ENCODE data around the gene TBPL1. TPM values are rescaled to one million over a fixed set of nuclear protein-coding genes. Genes with fewer than 3 reads are reported as not detected.

TBPL1 gene
- total and polyA plus RNA-seq, 10 of the 15 experiments (the other 5 are each of a cell fraction or from before 2014, with no cell fraction given): 34.6 to 71.2 (median 43.0) TPM

DNA sequence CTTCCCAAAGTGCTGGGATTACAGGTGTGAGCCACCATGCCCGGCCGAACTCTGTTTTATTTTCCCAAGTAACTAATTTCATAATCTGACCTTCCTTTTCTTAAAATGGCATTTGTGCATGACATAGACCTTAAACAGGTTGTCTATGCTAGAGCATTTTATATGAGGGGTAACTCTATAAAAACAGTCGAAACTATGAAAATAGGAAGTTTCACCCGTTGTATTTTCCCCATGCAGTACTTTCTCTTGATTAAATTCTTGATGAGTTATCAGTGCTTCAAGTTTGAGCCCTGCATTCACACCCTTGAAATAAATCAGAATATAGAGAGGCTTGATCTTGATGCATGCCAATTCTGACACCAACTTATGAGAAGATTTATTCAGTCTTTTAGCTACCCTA lies 11.7 kb downstream of the TBPL1 start:
- whole genome bisulfite sequencing (ENCODE audit: insufficient coverage, insufficient replicate concordance, low lambda C conversion rate, missing lambda C conversion rate): 75% methylated on average over 4 of the region's 4 CpGs
- TF ChIP-seq SIX5 (IDR thresholded peaks at IDR 0.05; ENCODE audit: low read depth, low read length, severe bottlenecking) (no peak), STAT3 (IDR thresholded peaks at IDR 0.05; ENCODE audit: low read depth, low read length) (no peak), SUZ12 (IDR thresholded peaks at IDR 0.05; ENCODE audit: unreplicated experiment) (no peak), SMAD1 (IDR thresholded peaks at IDR 0.05; ENCODE audit: low read depth, partially characterized antibody) (no peak), HDAC6 (IDR thresholded peaks at IDR 0.05; ENCODE audit: unreplicated experiment) (no peak), PAX8 (IDR thresholded peaks at IDR 0.05) (no peak), IKZF2 (IDR thresholded peaks at IDR 0.05) (no peak), EGR1 (IDR thresholded peaks at IDR 0.05; ENCODE audit: borderline replicate concordance in 1 of 2, low read depth in 2 of 2, low read length in 2 of 2) (no peak), CBFB (IDR thresholded peaks at IDR 0.05; ENCODE audit: low read depth) (no peak), TAF1 (IDR thresholded peaks at IDR 0.05; ENCODE audit: borderline replicate concordance, low read depth, low read length) (no peak), SRF (IDR thresholded peaks at IDR 0.05; ENCODE audit: low read depth in 2 of 2, low read length in 2 of 2) (no peak)
- TF ChIP-seq, protein P1, sequence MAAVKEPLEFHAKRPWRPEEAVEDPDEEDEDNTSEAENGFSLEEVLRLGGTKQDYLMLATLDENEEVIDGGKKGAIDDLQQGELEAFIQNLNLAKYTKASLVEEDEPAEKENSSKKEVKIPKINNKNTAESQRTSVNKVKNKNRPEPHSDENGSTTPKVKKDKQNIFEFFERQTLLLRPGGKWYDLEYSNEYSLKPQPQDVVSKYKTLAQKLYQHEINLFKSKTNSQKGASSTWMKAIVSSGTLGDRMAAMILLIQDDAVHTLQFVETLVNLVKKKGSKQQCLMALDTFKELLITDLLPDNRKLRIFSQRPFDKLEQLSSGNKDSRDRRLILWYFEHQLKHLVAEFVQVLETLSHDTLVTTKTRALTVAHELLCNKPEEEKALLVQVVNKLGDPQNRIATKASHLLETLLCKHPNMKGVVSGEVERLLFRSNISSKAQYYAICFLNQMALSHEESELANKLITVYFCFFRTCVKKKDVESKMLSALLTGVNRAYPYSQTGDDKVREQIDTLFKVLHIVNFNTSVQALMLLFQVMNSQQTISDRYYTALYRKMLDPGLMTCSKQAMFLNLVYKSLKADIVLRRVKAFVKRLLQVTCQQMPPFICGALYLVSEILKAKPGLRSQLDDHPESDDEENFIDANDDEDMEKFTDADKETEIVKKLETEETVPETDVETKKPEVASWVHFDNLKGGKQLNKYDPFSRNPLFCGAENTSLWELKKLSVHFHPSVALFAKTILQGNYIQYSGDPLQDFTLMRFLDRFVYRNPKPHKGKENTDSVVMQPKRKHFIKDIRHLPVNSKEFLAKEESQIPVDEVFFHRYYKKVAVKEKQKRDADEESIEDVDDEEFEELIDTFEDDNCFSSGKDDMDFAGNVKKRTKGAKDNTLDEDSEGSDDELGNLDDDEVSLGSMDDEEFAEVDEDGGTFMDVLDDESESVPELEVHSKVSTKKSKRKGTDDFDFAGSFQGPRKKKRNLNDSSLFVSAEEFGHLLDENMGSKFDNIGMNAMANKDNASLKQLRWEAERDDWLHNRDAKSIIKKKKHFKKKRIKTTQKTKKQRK (IDR thresholded peaks at IDR 0.05; ENCODE audit: low read depth, low read length): no peak
- TF ChIP-seq, protein P2, sequence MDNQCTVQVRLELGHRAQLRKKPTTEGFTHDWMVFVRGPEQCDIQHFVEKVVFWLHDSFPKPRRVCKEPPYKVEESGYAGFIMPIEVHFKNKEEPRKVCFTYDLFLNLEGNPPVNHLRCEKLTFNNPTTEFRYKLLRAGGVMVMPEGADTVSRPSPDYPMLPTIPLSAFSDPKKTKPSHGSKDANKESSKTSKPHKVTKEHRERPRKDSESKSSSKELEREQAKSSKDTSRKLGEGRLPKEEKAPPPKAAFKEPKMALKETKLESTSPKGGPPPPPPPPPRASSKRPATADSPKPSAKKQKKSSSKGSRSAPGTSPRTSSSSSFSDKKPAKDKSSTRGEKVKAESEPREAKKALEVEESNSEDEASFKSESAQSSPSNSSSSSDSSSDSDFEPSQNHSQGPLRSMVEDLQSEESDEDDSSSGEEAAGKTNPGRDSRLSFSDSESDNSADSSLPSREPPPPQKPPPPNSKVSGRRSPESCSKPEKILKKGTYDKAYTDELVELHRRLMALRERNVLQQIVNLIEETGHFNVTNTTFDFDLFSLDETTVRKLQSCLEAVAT (IDR thresholded peaks at IDR 0.05): no peak
- TF ChIP-seq, protein P3, sequence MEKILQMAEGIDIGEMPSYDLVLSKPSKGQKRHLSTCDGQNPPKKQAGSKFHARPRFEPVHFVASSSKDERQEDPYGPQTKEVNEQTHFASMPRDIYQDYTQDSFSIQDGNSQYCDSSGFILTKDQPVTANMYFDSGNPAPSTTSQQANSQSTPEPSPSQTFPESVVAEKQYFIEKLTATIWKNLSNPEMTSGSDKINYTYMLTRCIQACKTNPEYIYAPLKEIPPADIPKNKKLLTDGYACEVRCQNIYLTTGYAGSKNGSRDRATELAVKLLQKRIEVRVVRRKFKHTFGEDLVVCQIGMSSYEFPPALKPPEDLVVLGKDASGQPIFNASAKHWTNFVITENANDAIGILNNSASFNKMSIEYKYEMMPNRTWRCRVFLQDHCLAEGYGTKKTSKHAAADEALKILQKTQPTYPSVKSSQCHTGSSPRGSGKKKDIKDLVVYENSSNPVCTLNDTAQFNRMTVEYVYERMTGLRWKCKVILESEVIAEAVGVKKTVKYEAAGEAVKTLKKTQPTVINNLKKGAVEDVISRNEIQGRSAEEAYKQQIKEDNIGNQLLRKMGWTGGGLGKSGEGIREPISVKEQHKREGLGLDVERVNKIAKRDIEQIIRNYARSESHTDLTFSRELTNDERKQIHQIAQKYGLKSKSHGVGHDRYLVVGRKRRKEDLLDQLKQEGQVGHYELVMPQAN (conservative IDR thresholded peaks at IDR 0.05): no peak
- TF ChIP-seq, protein P4, sequence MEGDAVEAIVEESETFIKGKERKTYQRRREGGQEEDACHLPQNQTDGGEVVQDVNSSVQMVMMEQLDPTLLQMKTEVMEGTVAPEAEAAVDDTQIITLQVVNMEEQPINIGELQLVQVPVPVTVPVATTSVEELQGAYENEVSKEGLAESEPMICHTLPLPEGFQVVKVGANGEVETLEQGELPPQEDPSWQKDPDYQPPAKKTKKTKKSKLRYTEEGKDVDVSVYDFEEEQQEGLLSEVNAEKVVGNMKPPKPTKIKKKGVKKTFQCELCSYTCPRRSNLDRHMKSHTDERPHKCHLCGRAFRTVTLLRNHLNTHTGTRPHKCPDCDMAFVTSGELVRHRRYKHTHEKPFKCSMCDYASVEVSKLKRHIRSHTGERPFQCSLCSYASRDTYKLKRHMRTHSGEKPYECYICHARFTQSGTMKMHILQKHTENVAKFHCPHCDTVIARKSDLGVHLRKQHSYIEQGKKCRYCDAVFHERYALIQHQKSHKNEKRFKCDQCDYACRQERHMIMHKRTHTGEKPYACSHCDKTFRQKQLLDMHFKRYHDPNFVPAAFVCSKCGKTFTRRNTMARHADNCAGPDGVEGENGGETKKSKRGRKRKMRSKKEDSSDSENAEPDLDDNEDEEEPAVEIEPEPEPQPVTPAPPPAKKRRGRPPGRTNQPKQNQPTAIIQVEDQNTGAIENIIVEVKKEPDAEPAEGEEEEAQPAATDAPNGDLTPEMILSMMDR (IDR thresholded peaks at IDR 0.05 in 2 of 3, conservative IDR thresholded peaks at IDR 0.05 in 1 of 3; ENCODE audit: control insufficient read depth in 2 of 3, extremely low read depth in 1 of 3, insufficient read depth in 1 of 3, low read depth in 3 of 3, low read length in 3 of 3): no peak
- no peak for DNase-seq (ENCODE audit: low read depth, low spot score)
- ChIA-PET SMC1A (ENCODE audit: uncharacterized antibody, unreplicated experiment) (interaction anchor here (1.1 to 4.1 kb wide), 2 partner anchors 10 to 27 kb away, joined by 3 to 32 read pairs; no protein-coding TSS in a partner anchor), CTCF (interaction anchor here (1.0 to 2.5 kb wide), 5 partner anchors 9 to 135 kb away, joined by 3 to 12 read pairs (median 5); no protein-coding TSS in a partner anchor), RAD21 (ENCODE audit: unreplicated experiment) (interaction anchor here (0.7 to 1.1 kb wide), 3 partner anchors 8 to 41 kb away, joined by 3 to 4 read pairs (median 3); no protein-coding TSS in a partner anchor), POLR2A (interaction anchor here (0.7 to 1.8 kb wide), 4 partner anchors 8 to 11 kb away, joined by 3 to 8 read pairs (median 4); partner anchors contain the start of gene TBPL1)
- Histone ChIP-seq H3K9me3 (replicated peaks; ENCODE audit: control insufficient read depth, insufficient read depth, low read length) (no peaks in the 10 kb centered on the region), H3K4me2 (ENCODE audit: control insufficient read depth, insufficient read depth) (no peak overlapping the region), H3K27me3 (replicated peaks in 1 of 2; ENCODE audit: control insufficient read depth in 2 of 2, insufficient read depth in 2 of 2, low read length in 1 of 2) (no peaks in the 10 kb centered on the region), H3K4me1 (ENCODE audit: control insufficient read depth, insufficient read depth, low read length) (peaks cover 14% of the 10 kb centered on the region), H4K20me1 (ENCODE audit: control insufficient read depth, insufficient read depth) (no peaks in the 10 kb centered on the region), H2AFZ (ENCODE audit: control insufficient read depth, low read depth, low read length) (no peak overlapping the region), H3K27ac (ENCODE audit: control insufficient read depth, insufficient read depth) (no peak overlapping the region; the same call in 1 of the 2 replicates), H3K4me3 (no peak overlapping the region), H3K9ac (ENCODE audit: control insufficient read depth, insufficient read depth, low read length) (no peak overlapping the region), H3K36me3 (ENCODE audit: control insufficient read depth in 2 of 2, insufficient read depth in 2 of 2, low read length in 1 of 2) (no peaks in the 10 kb centered on the region), H3K79me2 (ENCODE audit: control insufficient read depth, insufficient read depth, low read length) (peaks cover 69% of the 10 kb centered on the region)
- no peak for FAIRE-seq
- intact Hi-C loops (cut with micrococcal nuclease; ENCODE audit: unreplicated experiment) (no loop called here), in situ Hi-C loops (cut with MboI) (loop anchor here (25.0 kb wide), 1 partner anchor 1473 kb away; no protein-coding TSS in a partner anchor)
- BruUV-seq (replicated peaks): no TSS peak
- ATAC-seq: no peak
